GM12864 (cell line): ENCODE data around the gene DNMT3A.

ENCODE experiments used
- DNase-seq: peaks from one replicate; pipeline ENCODE4 v3.0.0-alpha.2; 2011; ENCODE audit warnings: low read depth
- H3K4me3 ChIP-seq: 2 replicates; pipeline ENCODE4 v1.5.1; 2011; ENCODE audit warnings: mild to moderate bottlenecking, low read depth, low read length, control low read depth
- CTCF ChIP-seq: IDR thresholded peaks from 2 replicates; pipeline ENCODE4 v1.5.1; 2011; ENCODE audit warnings: low read depth, mild to moderate bottlenecking, moderate library complexity, low read length, control low read depth, inconsistent platforms; ENCODE audit errors: missing control alignments

The DNMT3A gene

GRCh38 chr2:25335971-25336370, 5.8 kb downstream of the DNMT3A start:
- H3K4me3 ChIP-seq = no peak overlapping the region
- TF ChIP-seq CTCF = no peak
- DNase-seq = no peak

GRCh38 chr2:25335204-25335603, 6.5 kb downstream of the DNMT3A start:
- H3K4me3 ChIP-seq = no peak overlapping the region
- TF ChIP-seq CTCF = no peak
- DNase-seq = no peak

- DNase-seq = no peak
- H3K4me3 ChIP-seq = no peak overlapping the region
- no peak for TF ChIP-seq CTCF
These were observed 7.2 kb downstream of the DNMT3A start for GRCh38 chr2:25334482-25334881.

- TF ChIP-seq CTCF = no peak
- H3K4me3 ChIP-seq = no peak overlapping the region
- DNase-seq = no peak
These were observed 7.7 kb downstream of the DNMT3A start for GRCh38 chr2:25333981-25334380.

- no peak overlapping the region for H3K4me3 ChIP-seq
- TF ChIP-seq CTCF = no peak
- no peak for DNase-seq
These were observed 9.2 kb downstream of the DNMT3A start for GRCh38 chr2:25332571-25332970.

GRCh38 chr2:25331686-25332365, 9.9 kb downstream of the DNMT3A start:
- no peak overlapping the region for H3K4me3 ChIP-seq
- no peak for DNase-seq
- no peak for TF ChIP-seq CTCF

- H3K4me3 ChIP-seq = no peak overlapping the region
- no peak for DNase-seq
- TF ChIP-seq CTCF = no peak
These were observed 10.8 kb downstream of the DNMT3A start for GRCh38 chr2:25330937-25331336.
